Transverse colon (tissue), 4 donors: ENCODE data around the gene DDX1.

ENCODE experiments used
- POLR2A ChIP-seq: fragments of 450-650 bp; IDR thresholded peaks from one replicate; pipeline ENCODE4 v1.6.1; 2016; ENCODE audit warnings: antibody characterized with exemption, mild to moderate bottlenecking, moderate library complexity
- POLR2AphosphoS5 ChIP-seq, 3 donors: sonication (generic); formaldehyde crosslinking; IDR thresholded peaks; one replicate each; pipeline ENCODE4 v1.6.1; 2016; ENCODE audit warnings: antibody characterized with exemption in 3 of 3
- TF ChIP-seq, protein P1 (sequence below), 5 experiments: fragments of 200-600 bp in 3 of 5; fragments of 450-650 bp in 2 of 5; sonication (generic) in 3 of 5; IDR thresholded peaks; 1 replicate in 2 of 5; 2 replicates in 3 of 5; pipeline ENCODE4 v1.5.1; 2016 to 2017; ENCODE audit warnings: antibody characterized with exemption in 5 of 5, inconsistent platforms in 3 of 5, mild to moderate bottlenecking in 2 of 5, moderate library complexity in 1 of 5

DNA sequence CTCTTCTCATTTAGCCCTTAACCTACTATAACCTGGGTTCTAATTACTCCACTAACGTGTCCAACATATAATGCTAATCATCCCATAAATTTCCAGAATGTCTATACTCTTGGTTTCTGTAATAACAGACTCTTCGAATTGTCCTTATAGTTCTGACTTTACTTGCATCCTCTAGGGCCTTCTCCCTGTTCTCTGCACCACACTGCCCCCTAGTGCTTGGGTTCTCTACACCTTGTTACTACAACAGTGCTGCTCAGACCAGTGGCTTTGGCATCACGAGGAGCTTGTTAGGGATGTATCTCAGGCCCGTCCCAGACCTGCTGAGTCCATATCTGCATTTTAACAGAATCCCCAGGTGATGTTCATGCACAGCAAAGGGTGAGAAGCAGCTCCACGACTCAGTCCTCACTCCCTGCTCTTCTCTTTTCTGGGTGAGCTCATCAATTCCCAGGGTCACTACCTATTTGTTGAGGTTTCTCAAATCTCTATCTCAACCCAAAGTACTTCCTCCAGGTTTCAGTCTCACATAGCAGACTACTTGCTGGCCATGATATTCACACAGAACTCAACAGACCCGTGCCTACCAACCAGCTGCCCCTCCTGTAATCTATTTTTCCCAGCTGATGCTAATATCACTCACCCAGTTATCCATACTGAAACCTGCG, 14.5 kb upstream of the DDX1 start:
- TF ChIP-seq POLR2A, result no peak
- TF ChIP-seq POLR2AphosphoS5 (IDR thresholded peaks at IDR 0.05), result no peak
- TF ChIP-seq, protein P1, sequence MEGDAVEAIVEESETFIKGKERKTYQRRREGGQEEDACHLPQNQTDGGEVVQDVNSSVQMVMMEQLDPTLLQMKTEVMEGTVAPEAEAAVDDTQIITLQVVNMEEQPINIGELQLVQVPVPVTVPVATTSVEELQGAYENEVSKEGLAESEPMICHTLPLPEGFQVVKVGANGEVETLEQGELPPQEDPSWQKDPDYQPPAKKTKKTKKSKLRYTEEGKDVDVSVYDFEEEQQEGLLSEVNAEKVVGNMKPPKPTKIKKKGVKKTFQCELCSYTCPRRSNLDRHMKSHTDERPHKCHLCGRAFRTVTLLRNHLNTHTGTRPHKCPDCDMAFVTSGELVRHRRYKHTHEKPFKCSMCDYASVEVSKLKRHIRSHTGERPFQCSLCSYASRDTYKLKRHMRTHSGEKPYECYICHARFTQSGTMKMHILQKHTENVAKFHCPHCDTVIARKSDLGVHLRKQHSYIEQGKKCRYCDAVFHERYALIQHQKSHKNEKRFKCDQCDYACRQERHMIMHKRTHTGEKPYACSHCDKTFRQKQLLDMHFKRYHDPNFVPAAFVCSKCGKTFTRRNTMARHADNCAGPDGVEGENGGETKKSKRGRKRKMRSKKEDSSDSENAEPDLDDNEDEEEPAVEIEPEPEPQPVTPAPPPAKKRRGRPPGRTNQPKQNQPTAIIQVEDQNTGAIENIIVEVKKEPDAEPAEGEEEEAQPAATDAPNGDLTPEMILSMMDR (IDR thresholded peaks at IDR 0.05), result peak; percentile 67 to 79 (median 69)
